NCI-H345 (cell line): ENCODE measurements around the gene AGBL4.
"Not testable (repeated sequence)": the region's sequence is repeated elsewhere in the genome, so short reads cannot be mapped to it uniquely, and the experiment has no call there.

Experiments used
- DNase-seq: peaks from one replicate; lab custom pipeline; 2025; lab: John Stamatoyannopoulos, UW

Gene AGBL4

GRCh38 chr1:49435291-49435690 lies 588.5 kb downstream of the AGBL4 start:
- peak; percentile 6 for DNase-seq

GRCh38 chr1:49424782-49425181 lies 599.0 kb downstream of the AGBL4 start:
- no peak for DNase-seq

DNA sequence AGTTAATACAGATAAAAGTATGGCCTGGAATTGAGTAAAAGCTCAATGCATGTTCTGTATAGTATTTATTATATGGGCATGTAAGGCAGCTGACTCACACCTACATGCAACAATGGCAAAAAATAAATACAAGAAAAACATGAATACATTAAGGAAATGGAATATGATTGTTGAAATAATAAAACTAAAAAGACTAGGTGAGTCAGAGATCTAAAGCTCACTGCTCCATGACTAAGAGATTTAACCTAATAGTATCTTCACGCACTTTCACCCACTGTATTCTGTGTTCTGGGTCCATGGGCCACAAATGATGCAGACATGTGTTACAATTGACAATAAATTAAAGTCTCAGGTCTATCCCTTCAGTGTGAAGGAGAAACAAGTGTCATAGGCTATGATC lies 607.0 kb downstream of the AGBL4 start:
- DNase-seq, result no peak

- DNase-seq, result no peak
Measured at GRCh38 chr1:49408346-49408745, 615.4 kb downstream of the AGBL4 start.

GRCh38 chr1:49397086-49397485 lies 626.7 kb downstream of the AGBL4 start:
- DNase-seq, result no peak

GRCh38 chr1:49394200-49394599 lies 629.6 kb downstream of the AGBL4 start:
- no peak for DNase-seq

DNA sequence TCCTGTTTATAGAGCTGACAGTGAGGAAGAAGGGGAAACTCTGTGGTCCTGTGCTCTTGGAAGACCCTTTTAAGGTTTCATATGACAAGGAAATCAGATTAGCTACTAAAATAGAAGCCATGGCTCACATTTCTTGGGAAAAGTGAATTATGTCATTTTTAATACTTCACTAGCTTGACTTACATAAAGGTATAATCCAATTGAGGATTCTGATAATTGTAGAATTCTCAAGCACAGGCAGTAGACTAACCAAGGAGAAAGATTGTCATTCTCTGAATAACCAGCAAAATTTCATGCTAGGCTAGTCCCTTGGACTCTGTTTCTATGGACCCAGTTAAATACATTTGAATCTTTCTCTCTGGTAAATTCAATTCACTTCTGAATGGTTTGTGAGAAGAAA lies 634.1 kb downstream of the AGBL4 start:
- no peak for DNase-seq

DNA sequence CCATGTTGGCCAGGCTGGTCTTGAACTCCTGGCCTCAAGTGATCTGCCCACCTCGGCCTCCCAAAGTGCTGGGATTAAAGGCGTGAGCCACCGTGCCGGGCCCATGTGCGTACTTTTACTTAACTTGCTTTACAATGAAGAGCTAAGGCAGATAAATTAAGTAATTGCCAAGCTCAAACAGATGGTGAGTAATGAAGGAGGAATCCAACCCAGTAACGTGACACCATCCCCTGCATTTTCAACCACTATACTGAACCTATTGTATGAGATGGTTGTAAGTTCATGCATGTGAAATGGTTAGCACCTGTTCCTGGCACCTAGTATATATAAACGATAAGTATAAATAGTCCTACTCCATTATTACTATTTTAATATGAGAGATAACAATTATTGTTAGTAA lies 659.1 kb downstream of the AGBL4 start:
- DNase-seq, result no peak

- no peak for DNase-seq
Measured at GRCh38 chr1:49363628-49364027, 660.1 kb downstream of the AGBL4 start.

GRCh38 chr1:49358036-49358435 lies 665.7 kb downstream of the AGBL4 start:
- DNase-seq, result no peak

- no peak for DNase-seq
Measured at GRCh38 chr1:49356594-49356993, 667.2 kb downstream of the AGBL4 start.

DNA sequence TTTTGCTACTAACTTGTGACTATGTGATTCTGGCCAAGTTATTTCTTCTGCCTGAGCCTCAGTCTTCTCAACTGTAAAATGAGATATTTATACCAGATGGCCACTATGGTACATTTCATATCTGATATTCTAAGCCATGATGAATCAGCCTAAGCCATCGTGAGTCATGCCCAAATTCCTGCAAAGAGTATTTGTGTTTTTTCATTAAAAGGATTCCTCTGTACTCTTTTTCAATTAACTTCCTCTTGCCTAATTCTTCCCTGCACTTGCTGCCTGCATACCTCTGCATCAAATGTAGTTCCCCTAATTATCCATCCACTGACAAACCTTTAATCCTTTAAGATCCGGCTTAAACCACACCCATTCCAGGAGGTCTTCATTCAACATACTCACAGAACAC lies 672.0 kb downstream of the AGBL4 start:
- DNase-seq, result no peak

- no peak for DNase-seq
Measured at GRCh38 chr1:49346767-49347349, 676.9 kb downstream of the AGBL4 start.

DNA sequence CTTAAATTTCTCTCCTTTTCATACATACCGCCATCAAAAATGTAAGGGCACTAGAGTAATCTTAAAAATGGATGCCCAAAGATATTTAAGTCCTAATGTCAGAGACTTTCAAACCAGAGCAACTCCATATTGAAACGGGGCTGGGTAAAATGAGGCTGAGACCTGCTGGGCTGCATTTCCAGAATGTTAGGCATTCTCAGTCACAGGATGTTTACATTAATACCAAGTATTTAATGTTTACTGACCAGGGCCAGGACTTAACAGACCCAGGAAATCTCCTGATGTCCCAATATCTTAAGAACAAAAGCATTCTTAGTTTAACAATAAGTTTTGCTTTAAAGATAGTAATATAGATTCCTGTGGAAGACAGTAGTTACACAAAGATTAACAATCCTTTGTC lies 683.2 kb downstream of the AGBL4 start:
- no peak for DNase-seq

DNA sequence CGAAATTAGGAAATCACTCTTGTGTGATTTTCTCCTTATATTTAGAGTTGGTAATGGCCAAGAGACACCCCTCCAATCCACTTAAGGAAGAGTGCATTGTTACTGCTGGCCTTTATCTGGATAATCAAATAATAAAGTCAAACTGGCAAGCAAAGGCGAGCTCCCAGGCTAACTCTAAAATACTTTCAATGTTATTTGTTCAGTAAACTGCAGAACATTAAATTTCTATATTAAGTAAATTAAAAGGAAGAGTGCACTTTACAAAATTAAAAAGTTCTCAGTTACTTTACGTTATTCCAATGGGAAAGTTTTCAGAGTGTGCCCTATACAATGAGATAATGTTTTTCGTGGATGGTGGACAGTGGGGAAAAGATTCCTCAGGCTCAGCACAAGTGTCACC lies 684.7 kb downstream of the AGBL4 start:
- DNase-seq, result no peak

GRCh38 chr1:49337251-49337650 lies 686.5 kb downstream of the AGBL4 start:
- DNase-seq, result no peak

DNA sequence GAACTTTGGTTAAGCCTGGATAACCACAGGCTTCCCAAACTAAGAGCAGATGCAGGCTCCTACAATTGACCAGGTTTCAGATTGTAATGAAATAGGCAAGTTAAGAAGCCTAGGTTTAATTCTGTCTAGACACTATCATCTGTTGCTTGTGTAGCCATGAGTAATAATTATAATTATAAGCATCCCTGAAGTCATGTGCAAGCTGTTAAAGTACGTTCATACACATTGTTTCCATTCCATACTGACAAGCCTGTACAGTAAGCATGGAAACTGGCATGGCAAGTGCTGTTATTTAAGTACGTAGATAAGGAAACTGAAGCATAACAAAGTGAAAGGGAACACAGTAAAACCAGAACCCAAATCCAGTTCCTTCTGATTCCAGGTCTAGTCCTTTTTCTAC lies 689.8 kb downstream of the AGBL4 start:
- no peak for DNase-seq

- DNase-seq, result no peak
Measured at GRCh38 chr1:49331066-49331852, 692.5 kb downstream of the AGBL4 start.

GRCh38 chr1:49323925-49324540 lies 699.7 kb downstream of the AGBL4 start:
- no peak for DNase-seq

- DNase-seq, result not testable (repeated sequence)
Measured at GRCh38 chr1:49320493-49320892, 703.3 kb downstream of the AGBL4 start.

DNA sequence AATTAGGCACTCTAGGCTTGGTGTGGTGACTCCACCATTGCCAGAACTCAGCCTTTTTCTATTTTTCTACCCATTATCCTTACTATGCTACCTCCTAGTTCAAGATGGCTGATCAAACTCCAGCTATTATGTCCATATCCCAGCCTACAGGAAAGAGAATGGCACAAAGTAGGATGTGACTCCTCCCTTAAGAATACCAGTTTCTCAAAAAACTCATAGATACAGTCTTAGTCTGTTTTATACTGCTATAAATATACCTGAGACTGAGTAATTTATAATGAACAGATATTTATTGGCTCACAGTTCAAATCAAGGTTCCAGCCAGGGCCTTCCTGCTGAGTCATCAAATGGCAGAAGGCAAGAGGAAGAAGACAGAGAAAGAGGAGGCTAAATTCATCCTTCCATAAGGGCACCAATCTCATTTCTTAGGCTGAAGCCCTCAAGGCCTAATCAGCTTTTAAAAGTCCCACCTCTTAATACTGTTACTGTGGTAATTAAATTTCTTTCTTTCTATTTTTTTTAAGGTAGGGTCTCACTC lies 704.3 kb downstream of the AGBL4 start:
- DNase-seq, result no peak

DNA sequence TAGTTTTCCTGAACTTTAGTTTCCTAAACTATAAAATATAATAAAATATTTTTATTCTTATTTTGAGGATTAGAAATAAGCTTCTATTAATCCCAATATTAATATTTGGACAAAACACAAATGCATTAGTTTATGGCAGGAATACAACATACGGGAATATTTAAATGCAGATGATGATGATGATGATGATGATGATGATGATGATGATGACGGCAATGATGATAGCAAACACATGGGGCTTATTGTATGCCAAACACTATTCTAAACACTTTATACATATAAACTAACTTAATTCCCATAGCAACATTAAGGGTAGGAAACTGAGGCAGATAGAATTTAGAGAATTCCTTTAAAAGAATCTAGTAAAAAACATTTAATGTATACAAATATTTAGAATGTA lies 705.5 kb downstream of the AGBL4 start:
- no peak for DNase-seq

GRCh38 chr1:49307457-49307856 lies 716.3 kb downstream of the AGBL4 start:
- DNase-seq, result no peak
